ENCODE measurements around the gene CAV3.

CAV3 gene

DNA sequence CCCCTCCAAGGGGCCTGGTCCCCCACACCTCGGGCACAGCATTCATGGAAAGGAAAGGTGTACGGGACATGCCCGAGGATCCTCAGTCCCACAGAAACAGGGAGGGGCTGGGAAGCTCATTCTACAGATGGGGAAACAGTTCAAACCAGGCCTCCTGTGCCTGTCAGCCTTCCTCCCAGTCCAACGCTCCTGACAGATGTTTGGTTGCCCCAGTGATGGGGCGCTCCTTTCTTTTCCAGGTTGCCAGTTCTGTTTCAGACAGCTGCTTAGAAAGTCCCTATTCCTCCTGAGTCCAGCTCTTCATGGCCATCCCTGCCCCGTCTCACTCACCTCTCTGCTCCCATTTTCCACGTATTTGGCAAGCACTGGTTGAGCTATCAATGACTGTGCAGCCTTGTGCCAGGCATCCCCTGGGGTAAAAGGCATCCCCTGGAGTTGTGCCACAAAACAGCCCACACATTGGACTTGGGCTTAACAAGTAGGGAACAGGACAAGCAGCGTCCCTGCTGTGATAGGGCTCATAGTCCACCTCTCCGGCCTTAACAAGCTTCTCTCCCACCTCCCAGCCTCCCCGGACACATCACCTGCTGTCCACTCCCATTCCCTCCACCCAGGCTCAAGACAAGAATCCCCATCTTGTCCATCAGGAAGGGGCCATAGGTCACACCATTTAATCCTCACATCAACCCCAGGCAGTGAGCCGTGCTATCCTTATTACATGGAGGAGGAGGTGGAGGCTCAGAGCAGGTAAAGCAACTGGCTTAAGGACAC is 29.2 kb downstream of the CAV3 start:
- no peak for DNase-seq

DNA sequence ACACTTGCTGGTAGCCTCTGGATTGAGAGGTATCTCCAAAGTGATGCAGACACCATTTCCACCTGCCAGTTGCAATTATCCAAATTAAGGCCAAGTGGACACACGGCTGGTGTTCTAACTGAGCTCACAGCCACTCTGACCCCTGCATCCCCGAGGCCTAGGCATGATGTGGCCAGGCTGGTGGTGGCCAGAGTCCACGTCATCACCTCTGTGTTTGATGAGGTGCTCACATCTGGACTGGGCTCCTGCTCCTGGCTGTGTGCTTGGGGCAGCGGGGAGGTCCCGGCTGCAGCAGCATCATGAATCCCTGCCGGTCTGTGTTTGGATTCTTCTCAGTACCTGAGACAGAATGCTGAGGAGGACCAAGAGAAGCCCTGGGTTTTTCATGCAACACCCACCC is 30.9 kb downstream of the CAV3 start:
- no peak for DNase-seq

DNA sequence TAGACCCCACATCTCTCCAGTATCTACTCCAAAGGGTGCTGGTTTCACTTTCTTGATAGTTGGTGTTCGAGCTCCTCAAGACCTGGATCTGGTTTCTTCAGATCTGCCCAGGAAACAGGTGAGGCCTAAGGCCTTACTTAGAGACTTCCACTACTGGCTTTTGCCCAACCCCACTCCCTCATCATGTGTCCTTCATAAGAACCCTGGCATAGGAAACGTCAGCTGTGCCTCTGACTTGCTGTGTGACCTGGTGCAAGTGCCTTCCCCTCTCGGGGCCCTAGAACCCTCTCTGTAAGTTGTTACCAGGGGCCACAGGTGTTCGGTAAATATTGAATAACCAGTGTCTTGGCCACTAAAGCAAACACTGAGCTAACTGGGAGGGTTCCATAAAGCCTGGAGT is 31.9 kb downstream of the CAV3 start:
- DNase-seq, result no peak

- DNase-seq, result no peak
These were observed 32.5 kb downstream of the CAV3 start for GRCh38 chr3:8766148-8766547.

- no peak for DNase-seq
These were observed 33.7 kb downstream of the CAV3 start for GRCh38 chr3:8767256-8767666.

GRCh38 chr3:8767667-8768363 is 34.2 kb downstream of the CAV3 start:
- DNase-seq, result no peak

GRCh38 chr3:8768364-8769087 is 34.9 kb downstream of the CAV3 start:
- no peak for DNase-seq

- DNase-seq, result peak; percentile 59
These were observed 35.7 kb downstream of the CAV3 start, which contains the start of gene OXTR for GRCh38 chr3:8769088-8769822. OXTR (minus strand) TSS chr3:8769613; CDS start chr3:8768187, 1,426 bp downstream.

DNA sequence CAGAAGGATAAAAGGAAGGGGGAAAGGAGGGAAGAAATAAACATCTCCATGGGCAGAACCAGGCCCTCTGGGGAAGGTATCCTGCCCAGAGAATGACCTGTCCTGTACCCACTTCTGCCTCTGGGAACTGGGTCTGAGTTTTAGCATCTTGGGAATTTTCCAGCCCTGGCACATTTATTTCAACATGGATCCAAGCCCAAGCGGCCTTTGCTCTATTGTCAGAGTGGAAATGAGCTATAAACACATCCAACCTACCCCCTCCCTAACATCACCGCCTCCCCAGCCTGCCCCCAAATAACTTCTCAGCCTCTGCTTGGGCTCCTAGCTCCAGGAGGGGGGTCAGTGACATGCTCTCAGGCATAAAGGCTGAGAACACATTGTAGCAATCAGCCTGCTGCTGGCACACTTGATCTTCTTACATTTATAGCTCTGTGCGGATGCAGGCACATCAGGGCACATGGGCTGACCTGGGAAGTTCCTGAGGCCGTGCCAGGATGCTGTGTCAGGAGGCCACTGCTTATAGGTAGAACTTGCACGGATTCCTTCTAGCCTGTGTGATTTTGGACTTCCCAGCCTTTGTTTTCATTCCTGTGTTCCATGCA is 40.4 kb downstream of the CAV3 start:
- DNase-seq, result no peak

DNA sequence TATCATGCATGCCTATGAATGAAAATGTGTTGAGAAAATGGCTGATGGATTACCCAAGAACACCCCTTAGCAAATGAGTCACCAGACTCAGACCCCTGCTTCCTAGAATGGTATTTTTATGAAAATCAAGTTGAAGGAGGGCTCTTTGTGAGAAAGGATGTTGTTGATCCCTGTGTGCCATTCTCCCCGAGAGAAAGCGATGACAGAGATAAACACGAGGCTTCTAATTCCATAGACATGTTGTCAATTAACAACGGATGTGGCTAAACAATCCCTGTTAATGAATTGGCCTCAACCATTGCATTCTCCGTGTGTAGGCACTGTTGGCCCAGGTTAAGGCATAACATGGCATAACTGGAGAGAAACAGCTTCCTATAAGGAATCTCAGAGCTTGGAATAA is 41.6 kb downstream of the CAV3 start:
- no peak for DNase-seq

- no peak for DNase-seq
These were observed 42.0 kb downstream of the CAV3 start for GRCh38 chr3:8775602-8776001.

GRCh38 chr3:8776406-8776805 is 42.8 kb downstream of the CAV3 start:
- no peak for DNase-seq

DNA sequence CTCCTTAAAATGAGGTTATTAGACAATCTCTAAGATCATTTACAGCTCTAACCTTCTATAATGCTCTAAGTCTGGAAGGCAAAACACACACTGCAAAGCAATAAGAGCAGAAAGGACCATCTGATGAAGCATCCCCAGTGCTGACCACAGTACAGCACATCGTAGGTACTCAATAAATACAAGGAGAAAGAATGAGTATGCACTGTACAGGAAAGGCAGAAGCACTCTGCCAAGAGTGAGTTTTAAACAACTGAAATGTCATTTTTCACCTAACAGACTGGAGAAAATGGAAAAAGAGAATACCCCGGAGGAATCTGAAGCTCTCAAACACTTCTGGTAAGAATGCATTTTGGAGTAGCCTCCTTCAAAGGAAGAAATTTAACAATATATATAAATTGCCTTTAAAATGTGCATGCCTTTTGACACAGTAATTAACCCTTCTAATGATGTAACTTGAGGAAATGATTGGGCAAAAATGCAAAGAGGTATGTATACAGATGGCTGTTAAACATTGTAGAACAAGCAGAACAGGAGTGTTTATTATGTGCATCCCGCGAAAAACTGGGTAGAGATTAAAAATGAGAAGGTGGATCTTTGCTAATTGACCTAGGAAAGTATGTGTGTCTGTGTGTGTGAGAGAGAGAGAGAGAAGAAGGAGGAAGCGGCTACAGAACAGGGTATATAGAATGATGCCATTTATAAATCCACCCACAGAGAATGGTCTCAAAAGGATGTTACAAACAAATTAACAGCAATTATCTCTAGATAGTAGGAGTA is 43.8 kb downstream of the CAV3 start:
- no peak for DNase-seq

DNA sequence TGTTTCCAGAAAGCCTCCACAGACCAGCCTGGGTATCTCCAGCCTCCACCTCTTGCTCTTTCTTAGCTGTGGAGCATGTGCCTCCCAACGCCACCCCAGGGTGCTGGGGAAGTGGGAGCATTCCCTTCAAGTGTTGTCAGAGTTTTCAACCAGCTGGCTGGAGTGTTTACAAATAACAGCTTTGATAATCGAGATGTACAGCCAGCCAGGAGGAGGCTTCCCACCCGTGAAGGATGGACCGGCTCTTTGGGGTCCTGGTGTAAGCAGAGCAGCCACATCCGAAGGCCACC is 44.3 kb downstream of the CAV3 start:
- DNase-seq, result no peak

DNA sequence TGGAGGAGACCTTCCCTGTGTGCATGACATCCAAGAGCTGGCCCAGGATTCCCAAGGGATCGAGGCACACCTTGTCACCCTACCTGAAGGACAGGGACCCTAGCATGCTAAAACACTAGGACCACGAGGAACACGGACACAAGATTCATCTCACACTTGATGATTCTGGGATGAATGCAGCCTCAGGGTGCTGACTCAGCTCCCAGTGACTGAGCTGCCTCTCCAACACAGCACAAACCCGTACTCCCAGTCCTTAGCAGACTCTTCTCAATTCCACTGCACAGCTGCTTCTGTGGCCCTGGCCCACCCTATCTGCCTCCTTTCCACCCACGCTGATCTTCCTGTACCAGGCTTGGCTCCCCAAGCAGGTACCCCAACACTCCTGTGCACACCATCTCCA is 44.9 kb downstream of the CAV3 start:
- no peak for DNase-seq

DNA sequence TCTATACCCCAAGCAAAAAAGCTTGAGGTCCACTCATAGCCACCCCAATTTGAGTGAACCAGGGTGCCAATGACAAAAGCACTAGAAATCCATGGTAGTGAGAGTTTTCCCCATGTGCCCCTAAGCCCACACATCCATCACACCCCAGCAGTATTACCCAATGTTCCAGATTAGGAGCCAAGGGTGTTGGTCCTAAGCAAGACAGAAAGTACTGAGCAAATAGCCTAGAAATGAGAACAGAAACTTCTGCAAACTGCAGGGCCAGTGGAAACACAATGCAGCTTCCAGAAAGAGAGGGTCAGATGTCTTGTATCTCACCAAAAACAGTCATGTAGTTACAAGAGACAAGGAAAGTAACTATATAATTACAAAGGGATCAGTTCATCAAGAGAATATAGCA is 46.7 kb downstream of the CAV3 start:
- no peak for DNase-seq

DNA sequence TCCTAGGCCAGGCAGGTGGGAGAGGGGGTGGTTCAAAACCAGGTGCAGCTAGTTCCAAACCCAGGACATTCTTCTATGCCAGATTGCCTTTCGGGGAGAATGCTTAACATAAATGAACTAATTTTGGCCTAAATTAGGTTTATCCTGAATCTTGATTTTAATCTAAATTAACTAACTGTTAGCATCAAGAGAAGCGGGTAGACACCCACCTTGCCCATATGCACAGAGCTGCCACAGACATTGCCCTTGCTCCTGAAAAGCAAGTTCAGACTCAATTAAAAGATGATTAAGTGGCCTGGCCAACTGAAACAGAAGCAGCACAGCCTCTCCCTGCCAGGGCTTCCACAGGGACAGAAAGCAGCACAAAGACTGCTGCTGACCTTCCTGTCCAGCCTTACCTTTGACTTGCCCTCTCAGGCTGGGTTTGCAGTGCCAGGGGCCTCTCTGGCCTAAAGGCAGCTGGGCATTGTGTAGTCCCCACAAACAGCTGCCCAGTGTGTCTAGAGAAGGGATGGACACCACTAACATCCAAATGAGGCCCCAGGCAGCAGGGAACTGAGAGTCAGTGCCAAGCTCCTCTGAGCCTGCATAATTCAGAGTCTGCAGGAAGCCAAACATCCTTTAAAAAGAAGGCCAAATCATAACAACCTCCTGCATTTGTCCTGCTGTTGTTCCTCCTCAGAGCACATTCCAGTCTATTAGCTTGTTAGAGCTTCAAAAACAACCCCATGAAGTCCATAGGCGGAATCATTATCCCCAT is 51.3 kb downstream of the CAV3 start:
- no peak for DNase-seq

DNA sequence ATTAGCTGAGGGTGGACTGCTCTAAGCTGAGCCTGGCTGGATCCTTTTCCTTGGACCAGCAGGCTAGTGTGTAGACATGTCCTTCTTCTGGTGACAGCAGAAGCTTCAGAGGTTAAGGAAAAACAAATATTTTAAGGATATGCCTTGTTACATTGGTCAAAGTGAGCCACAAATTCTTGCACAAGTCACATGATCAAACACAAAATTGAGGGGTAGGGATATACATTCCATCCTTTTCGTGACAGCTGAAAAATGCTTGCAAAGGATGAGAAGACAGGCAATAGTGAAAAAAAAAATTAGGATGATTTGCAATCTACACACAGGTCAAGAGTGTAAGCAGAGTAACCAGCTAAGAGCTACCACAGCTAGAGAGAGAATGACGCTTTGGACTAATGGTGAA is 56.9 kb downstream of the CAV3 start:
- DNase-seq, result no peak

GRCh38 chr3:8793242-8793641 is 59.6 kb downstream of the CAV3 start:
- no peak for DNase-seq

GRCh38 chr3:8794247-8794646 is 60.6 kb downstream of the CAV3 start:
- no peak for DNase-seq

Measured in amniotic stem cell (primary cell).